Measurements from ENCODE around the gene EBF4. TPM values are rescaled to one million over a fixed set of nuclear protein-coding genes. Genes with fewer than 3 reads are reported as not detected.

Gene EBF4
- total RNA-seq, 1 experiment from 2014 or later, result 11.4 TPM

DNA sequence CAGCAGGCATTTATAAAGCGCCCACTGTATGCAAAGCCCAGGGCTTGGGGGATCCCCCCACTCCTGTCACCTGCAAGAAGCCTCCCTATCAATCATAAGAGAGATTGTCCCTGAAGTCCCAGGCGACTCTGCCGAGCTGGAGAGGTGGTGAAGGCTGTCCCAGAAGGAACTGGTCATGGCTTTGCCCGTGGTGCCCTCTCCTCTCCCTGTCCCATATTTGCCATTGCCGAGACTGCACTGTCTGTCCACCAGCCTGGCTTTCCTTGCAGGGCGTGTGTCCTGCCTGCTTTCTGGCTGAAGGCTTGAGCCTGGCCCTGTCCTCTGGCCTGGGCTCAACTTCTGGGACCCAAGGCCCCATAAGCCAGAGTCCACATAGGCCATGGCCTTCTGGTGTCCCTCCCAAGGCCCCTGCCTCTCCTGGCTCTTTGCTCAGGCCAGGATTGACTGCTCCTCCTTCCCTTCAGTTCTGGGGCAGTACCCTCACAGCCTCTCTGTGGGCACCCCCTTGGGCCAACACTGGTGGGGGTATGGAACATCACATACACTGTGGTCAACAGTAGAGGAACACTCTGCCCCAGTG is 61.0 kb downstream of the EBF4 start:
- no peaks in the 10 kb centered on the region for H4K20me1 ChIP-seq (ENCODE audit: insufficient read depth)
- no TSS peak for BruUV-seq (replicated peaks)
- TF ChIP-seq CEBPB (IDR thresholded peaks at IDR 0.05; ENCODE audit: low read depth) (no peak), YY1 (IDR thresholded peaks at IDR 0.05; ENCODE audit: extremely low read depth, insufficient replicate concordance, low read depth, low read length) (no peak), SRF (IDR thresholded peaks at IDR 0.05; ENCODE audit: low read depth) (no peak), SIN3A (IDR thresholded peaks at IDR 0.05; ENCODE audit: low read depth) (no peak), TCF7L2 (IDR thresholded peaks at IDR 0.05; ENCODE audit: borderline replicate concordance, extremely low read depth, insufficient read depth, insufficient read length) (no peak), RAD21 (IDR thresholded peaks at IDR 0.05; ENCODE audit: low read depth) (no peak), EZH2phosphoT487 (IDR thresholded peaks at IDR 0.05; ENCODE audit: borderline replicate concordance) (no peak), CBX3 (IDR thresholded peaks at IDR 0.05; ENCODE audit: low read depth) (no peak), ELF1 (IDR thresholded peaks at IDR 0.05; ENCODE audit: borderline replicate concordance, low read depth) (no peak), FOSL1 (IDR thresholded peaks at IDR 0.05; ENCODE audit: low read depth) (no peak), JUND (IDR thresholded peaks at IDR 0.05) (no peak), POLR2AphosphoS5 (IDR thresholded peaks at IDR 0.05; ENCODE audit: low read depth, low read length) (no peak), EGR1 (IDR thresholded peaks at IDR 0.05; ENCODE audit: low read depth) (no peak), SP1 (IDR thresholded peaks at IDR 0.05; ENCODE audit: low read depth) (no peak)
- TF ChIP-seq, protein P1, sequence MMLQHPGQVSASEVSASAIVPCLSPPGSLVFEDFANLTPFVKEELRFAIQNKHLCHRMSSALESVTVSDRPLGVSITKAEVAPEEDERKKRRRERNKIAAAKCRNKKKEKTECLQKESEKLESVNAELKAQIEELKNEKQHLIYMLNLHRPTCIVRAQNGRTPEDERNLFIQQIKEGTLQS (IDR thresholded peaks at IDR 0.05), result no peak
- TF ChIP-seq, protein P2, sequence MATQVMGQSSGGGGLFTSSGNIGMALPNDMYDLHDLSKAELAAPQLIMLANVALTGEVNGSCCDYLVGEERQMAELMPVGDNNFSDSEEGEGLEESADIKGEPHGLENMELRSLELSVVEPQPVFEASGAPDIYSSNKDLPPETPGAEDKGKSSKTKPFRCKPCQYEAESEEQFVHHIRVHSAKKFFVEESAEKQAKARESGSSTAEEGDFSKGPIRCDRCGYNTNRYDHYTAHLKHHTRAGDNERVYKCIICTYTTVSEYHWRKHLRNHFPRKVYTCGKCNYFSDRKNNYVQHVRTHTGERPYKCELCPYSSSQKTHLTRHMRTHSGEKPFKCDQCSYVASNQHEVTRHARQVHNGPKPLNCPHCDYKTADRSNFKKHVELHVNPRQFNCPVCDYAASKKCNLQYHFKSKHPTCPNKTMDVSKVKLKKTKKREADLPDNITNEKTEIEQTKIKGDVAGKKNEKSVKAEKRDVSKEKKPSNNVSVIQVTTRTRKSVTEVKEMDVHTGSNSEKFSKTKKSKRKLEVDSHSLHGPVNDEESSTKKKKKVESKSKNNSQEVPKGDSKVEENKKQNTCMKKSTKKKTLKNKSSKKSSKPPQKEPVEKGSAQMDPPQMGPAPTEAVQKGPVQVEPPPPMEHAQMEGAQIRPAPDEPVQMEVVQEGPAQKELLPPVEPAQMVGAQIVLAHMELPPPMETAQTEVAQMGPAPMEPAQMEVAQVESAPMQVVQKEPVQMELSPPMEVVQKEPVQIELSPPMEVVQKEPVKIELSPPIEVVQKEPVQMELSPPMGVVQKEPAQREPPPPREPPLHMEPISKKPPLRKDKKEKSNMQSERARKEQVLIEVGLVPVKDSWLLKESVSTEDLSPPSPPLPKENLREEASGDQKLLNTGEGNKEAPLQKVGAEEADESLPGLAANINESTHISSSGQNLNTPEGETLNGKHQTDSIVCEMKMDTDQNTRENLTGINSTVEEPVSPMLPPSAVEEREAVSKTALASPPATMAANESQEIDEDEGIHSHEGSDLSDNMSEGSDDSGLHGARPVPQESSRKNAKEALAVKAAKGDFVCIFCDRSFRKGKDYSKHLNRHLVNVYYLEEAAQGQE (IDR thresholded peaks at IDR 0.05; ENCODE audit: low read depth), result no peak
- TF ChIP-seq, protein P3, sequence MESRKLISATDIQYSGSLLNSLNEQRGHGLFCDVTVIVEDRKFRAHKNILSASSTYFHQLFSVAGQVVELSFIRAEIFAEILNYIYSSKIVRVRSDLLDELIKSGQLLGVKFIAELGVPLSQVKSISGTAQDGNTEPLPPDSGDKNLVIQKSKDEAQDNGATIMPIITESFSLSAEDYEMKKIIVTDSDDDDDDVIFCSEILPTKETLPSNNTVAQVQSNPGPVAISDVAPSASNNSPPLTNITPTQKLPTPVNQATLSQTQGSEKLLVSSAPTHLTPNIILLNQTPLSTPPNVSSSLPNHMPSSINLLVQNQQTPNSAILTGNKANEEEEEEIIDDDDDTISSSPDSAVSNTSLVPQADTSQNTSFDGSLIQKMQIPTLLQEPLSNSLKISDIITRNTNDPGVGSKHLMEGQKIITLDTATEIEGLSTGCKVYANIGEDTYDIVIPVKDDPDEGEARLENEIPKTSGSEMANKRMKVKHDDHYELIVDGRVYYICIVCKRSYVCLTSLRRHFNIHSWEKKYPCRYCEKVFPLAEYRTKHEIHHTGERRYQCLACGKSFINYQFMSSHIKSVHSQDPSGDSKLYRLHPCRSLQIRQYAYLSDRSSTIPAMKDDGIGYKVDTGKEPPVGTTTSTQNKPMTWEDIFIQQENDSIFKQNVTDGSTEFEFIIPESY (IDR thresholded peaks at IDR 0.05; ENCODE audit: extremely low read depth, insufficient replicate concordance, low read length), result no peak
- ChIA-PET POLR2A (no interaction called here), RAD21 (ENCODE audit: low non-redundant PET in 1 of 2, low total read pairs in 2 of 2, uncharacterized antibody in 2 of 2, unreplicated experiment in 2 of 2) (interaction anchor here in 1 of 2 experiments (0.6 kb wide), 1 partner anchor 247 kb away, joined by 3 read pairs; no protein-coding TSS in a partner anchor), CTCF (interaction anchor here (0.7 to 2.6 kb wide), 11 partner anchors 9 to 247 kb away, joined by 3 to 17 read pairs (median 4); partner anchors contain the start of genes PCED1A and VPS16)
- DNase-seq (ENCODE audit: low read depth, low spot score), result no peak
- H3K4me1 ChIP-seq (ENCODE audit: control insufficient read depth in 1 of 2, insufficient read depth in 2 of 2, low read length in 2 of 2), result peaks cover 0 to 22% of the 10 kb centered on the region in 2 experiments; a peak in 2 of 4 replicates
- H3K9me3 ChIP-seq (ENCODE audit: control insufficient read depth in 1 of 2, insufficient read depth in 1 of 2, low read depth in 1 of 2, low read length in 2 of 2), result no peaks in the 10 kb centered on the region
- no peaks in the 10 kb centered on the region for H3K9me2 ChIP-seq (ENCODE audit: insufficient read depth)
- no peak overlapping the region for H2AFZ ChIP-seq (ENCODE audit: low read depth, low read length, poor library complexity, severe bottlenecking)
- H3K27me3 ChIP-seq (ENCODE audit: insufficient read depth, low read length), result no peaks in the 10 kb centered on the region
- no peak overlapping the region for H3K4me2 ChIP-seq (ENCODE audit: low read length)
- H3K79me2 ChIP-seq (ENCODE audit: insufficient read depth, low read length), result no peaks in the 10 kb centered on the region
- no peaks in the 10 kb centered on the region for H3K36me3 ChIP-seq (ENCODE audit: control insufficient read depth in 1 of 2, insufficient read depth in 2 of 2, low read length in 2 of 2)
- ATAC-seq, result no peak
- no peak overlapping the region for H3K27ac ChIP-seq (ENCODE audit: low read depth, low read length)
- H3K4me3 ChIP-seq (replicated peaks in 1 of 2; ENCODE audit: low read depth in 1 of 2, low read length in 2 of 2), result no peak overlapping the region
- intact Hi-C loops (cut with micrococcal nuclease), result no loop called here
- H3K9ac ChIP-seq (ENCODE audit: low read length), result 0 out of 2 replicates have a peak overlapping the region, but pooled peaks have one; percentile 57
